K562 (cell line): ENCODE measurements around the gene KCNJ10. TPM values are rescaled to one million over a fixed set of nuclear protein-coding genes. Genes with fewer than 3 reads are reported as not detected.
A peak's percentile ranks its signal among the peaks of the same experiment; 100 is the strongest.

Source experiments
- CXXC5 ChIP-seq: fragments of 250-450 bp; sonication (Bioruptor Pico); IDR thresholded peaks from 2 replicates; pipeline ENCODE4 v1.8.0; 2022; ENCODE audit warnings: inconsistent platforms, mild to moderate bottlenecking, moderate library complexity
- LCOR ChIP-seq: sonication (generic); formaldehyde crosslinking; IDR thresholded peaks from 2 replicates; pipeline ENCODE4 v1.8.0; 2022; ENCODE audit warnings: mild to moderate bottlenecking, missing genetic modification reagents
- MAX ChIP-seq: sonication (generic); formaldehyde crosslinking; IDR thresholded peaks from 2 replicates; pipeline ENCODE4 v1.9.0; 2022; ENCODE audit warnings: mild to moderate bottlenecking, missing genetic modification reagents
- MYC ChIP-seq, 2 experiments: fragments of 250-450 bp in 1 of 2; sonication (Bioruptor Pico) in 1 of 2; IDR thresholded peaks; 2 replicates each; pipeline versions ENCODE4 v1.5.1 to v1.6.1; 2012 to 2021; ENCODE audit warnings: low read depth in 2 of 2, borderline replicate concordance in 1 of 2, improper control_type of control experiment in 1 of 2, low read length in 1 of 2, mild to moderate bottlenecking in 1 of 2, moderate library complexity in 1 of 2
- NFATC3 ChIP-seq: fragments of 450-650 bp; IDR thresholded peaks from 2 replicates; pipeline ENCODE4 v1.6.1; 2017; ENCODE audit warnings: mild to moderate bottlenecking
- POU5F1 ChIP-seq: fragments of 150-350 bp; IDR thresholded peaks from 2 replicates; pipeline ENCODE4 v1.6.1; 2014; ENCODE audit warnings: borderline replicate concordance, low read length, low read depth, mild to moderate bottlenecking; ENCODE audit not compliant: partially characterized antibody
- RAD21 ChIP-seq, 2 experiments: fragments of 250-450 bp in 1 of 2; fragments of 450-650 bp in 1 of 2; sonication (Bioruptor Pico) in 1 of 2; formaldehyde crosslinking in 1 of 2; IDR thresholded peaks in 1 of 2; conservative IDR thresholded peaks in 1 of 2; 2 replicates each; pipeline versions ENCODE4 v1.4.0 to v1.8.0; 2020 to 2022; ENCODE audit warnings: mild to moderate bottlenecking in 2 of 2, moderate library complexity in 1 of 2
- REST ChIP-seq, 2 experiments: fragments of 450-650 bp; formaldehyde crosslinking in 1 of 2; IDR thresholded peaks; 2 replicates each; pipeline versions ENCODE4 v1.4.0 to v1.6.1; 2014 to 2020; ENCODE audit warnings: mild to moderate bottlenecking in 2 of 2, borderline replicate concordance in 1 of 2, low read depth in 1 of 2
- RUNX1 ChIP-seq: sonication (generic); IDR thresholded peaks from 2 replicates; pipeline ENCODE4 v1.6.1; 2016; ENCODE audit warnings: antibody characterized with exemption, low read depth
- TAF15 ChIP-seq: fragments of 200-400 bp; formaldehyde crosslinking; IDR thresholded peaks from 2 replicates; pipeline ENCODE4 v1.6.1; 2017; ENCODE audit warnings: mild to moderate bottlenecking, low read depth, low read length, moderate library complexity
- XRCC5 ChIP-seq: fragments of 200-400 bp; formaldehyde crosslinking; IDR thresholded peaks from 2 replicates; pipeline ENCODE4 v1.6.1; 2017; ENCODE audit warnings: low read depth, mild to moderate bottlenecking, low read length
- ZBTB43 ChIP-seq: sonication (generic); formaldehyde crosslinking; IDR thresholded peaks from 2 replicates; pipeline ENCODE4 v1.8.0; 2023; ENCODE audit warnings: mild to moderate bottlenecking, missing genetic modification reagents
- ZHX1 ChIP-seq: fragments of 150-350 bp; conservative IDR thresholded peaks from 2 replicates; pipeline ENCODE4 v1.6.1; 2014; ENCODE audit warnings: low read length
- ZNF57 ChIP-seq: fragments of 450-650 bp; formaldehyde crosslinking; IDR thresholded peaks from 2 replicates; pipeline ENCODE4 v1.4.0; 2020; ENCODE audit warnings: mild to moderate bottlenecking, moderate library complexity
- polyA plus RNA-seq, 8 experiments: library from polyadenylated mRNA; depleted of rRNA in 4 of 8; stranded (reverse) in 5 of 8; unstranded in 3 of 8; fragments of >200 nt; fragmentation: Nextera tagmentation in 2 of 8; fragmentation: Illumina TruSeq in 1 of 8; extraction: Ambion mirVana in 2 of 8; extraction: Trizol in 1 of 8; gene quantifications; 2 replicates each; pipeline versions ENCODE4 v1.2.1 to v1.2.3, GENCODE V29; 2011 to 2014; ENCODE audit warnings: inconsistent platforms in 1 of 8, missing spikeins in 1 of 8
- total RNA-seq, 7 experiments: library from RNA; depleted of rRNA in 6 of 7; stranded (reverse); fragments of >200 nt in 6 of 7; fragmentation: Illumina TruSeq in 2 of 7; extraction: Trizol in 2 of 7; gene quantifications; 2 replicates each; pipeline versions ENCODE4 v1.2.1 to v1.2.3, GENCODE V29; 2011 to 2021; ENCODE audit warnings: low replicate concordance in 1 of 7

The KCNJ10 gene
- total and polyA plus RNA-seq, 9 of the 15 experiments (the other 6 are each of a cell fraction or from before 2014, with no cell fraction given), result 0.06 to 0.11 TPM; not detected in 7

- TF ChIP-seq XRCC5 (peak; percentile 87), ZBTB43 (CRISPR knock-in tag) (no peak), TAF15 (no peak), CXXC5 (CRISPR knock-in tag) (peak; percentile 78), MYC (IDR thresholded peaks at IDR 0.05; ENCODE audit: low read depth, low read length) (no peak; the same call in 1 of the 2 replicates), MYC (CRISPR knock-in tag; IDR thresholded peaks at IDR 0.05; ENCODE audit: borderline replicate concordance, low read depth) (no peak), ZNF57 (CRISPR knock-in tag) (no peak), ZHX1 (no peak), MAX (CRISPR knock-in tag) (peak; percentile 80), REST (IDR thresholded peaks at IDR 0.05; ENCODE audit: borderline replicate concordance) (peak; percentile 32), REST (CRISPR knock-in tag; IDR thresholded peaks at IDR 0.05; ENCODE audit: low read depth) (no peak), RUNX1 (peak; percentile 93), RAD21 (CRISPR knock-in tag; conservative IDR thresholded peaks at IDR 0.05 in 1 of 2, IDR thresholded peaks at IDR 0.05 in 1 of 2) (peak; percentile 72 to 74), POU5F1 (no peak), NFATC3 (no peak), LCOR (CRISPR knock-in tag) (peak; percentile 96)
These were observed 23.4 kb downstream of the KCNJ10 start (continued) for GRCh38 chr1:160046494-160047110.
